DND-41 (cell line): Measurements from ENCODE around the gene MSI2.

ENCODE experiments used
- CTCF ChIP-seq: IDR thresholded peaks from 2 replicates; pipeline ENCODE4 v1.5.1; 2012; ENCODE audit warnings: borderline replicate concordance, low read length, moderate library complexity, mild to moderate bottlenecking; ENCODE audit not compliant: poor library complexity, severe bottlenecking; ENCODE audit errors: extremely low read depth
- EZH2 ChIP-seq: IDR thresholded peaks from 3 replicates; pipeline ENCODE4 v1.6.1; 2012; ENCODE audit warnings: borderline replicate concordance, low read depth, mild to moderate bottlenecking, moderate library complexity, low read length, inconsistent platforms; ENCODE audit not compliant: severe bottlenecking

DNA sequence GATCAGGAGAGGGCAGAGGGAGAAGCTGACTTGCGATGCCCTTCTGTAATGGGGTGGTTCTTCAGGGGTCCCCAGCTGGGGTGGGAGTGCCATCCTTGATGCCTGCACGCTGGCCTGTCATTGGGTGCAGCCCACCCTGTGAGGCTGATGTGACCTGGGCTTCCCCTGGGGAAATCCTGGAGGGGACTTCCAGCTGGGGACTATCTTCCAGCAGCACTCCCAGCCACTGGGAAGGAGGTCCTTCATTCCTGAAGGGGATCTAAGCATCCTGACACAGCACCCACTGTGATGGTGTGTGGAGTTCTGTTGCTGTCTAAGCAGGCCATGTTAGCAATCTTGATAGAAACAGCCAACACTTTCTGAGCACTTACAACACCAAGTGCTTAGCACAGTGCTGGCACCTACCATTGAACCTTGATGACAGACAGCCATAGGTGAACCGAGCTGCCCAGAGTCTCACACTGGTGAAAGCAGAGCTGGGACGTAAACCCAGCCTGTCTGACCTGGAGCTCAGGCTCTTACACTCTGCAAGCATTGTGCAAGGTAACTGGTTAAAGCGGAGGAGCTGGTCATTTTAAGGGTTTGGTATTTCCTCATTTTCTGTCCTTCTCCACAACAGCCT is 277.5 kb downstream of the MSI2 start:
- TF ChIP-seq CTCF = no peak
- TF ChIP-seq EZH2 = no peak
